ENCODE data around the gene VPS36.
"Not testable (repeated sequence)": the region's sequence is repeated elsewhere in the genome, so short reads cannot be mapped to it uniquely, and the experiment has no call there.

VPS36 gene

GRCh38 chr13:52450012-52450792, at the start of gene VPS36:
VPS36 (minus strand) TSS chr13:52450634; CDS start chr13:52450594, 40 bp downstream.
- peak; percentile 88 for DNase-seq

- DNase-seq, result not testable (repeated sequence)
These were observed 47.5 kb upstream of the VPS36 start for GRCh38 chr13:52497979-52498378.

- not testable (repeated sequence) for DNase-seq
These were observed 43.8 kb upstream of the VPS36 start for GRCh38 chr13:52494241-52494640.

- not testable (repeated sequence) for DNase-seq
These were observed 40.6 kb upstream of the VPS36 start for GRCh38 chr13:52491015-52491414.

- DNase-seq, result not testable (repeated sequence)
These were observed 38.3 kb upstream of the VPS36 start for GRCh38 chr13:52488763-52489162.

- not testable (repeated sequence) for DNase-seq
These were observed 36.6 kb upstream of the VPS36 start for GRCh38 chr13:52487078-52487477.

- not testable (repeated sequence) for DNase-seq
These were observed 30.4 kb upstream of the VPS36 start for GRCh38 chr13:52480677-52481428.

GRCh38 chr13:52468487-52468886, 18.1 kb upstream of the VPS36 start:
- not testable (repeated sequence) for DNase-seq

GRCh38 chr13:52463526-52463925, 13.1 kb upstream of the VPS36 start:
- no peak for DNase-seq

GRCh38 chr13:52461265-52461664, 10.8 kb upstream of the VPS36 start:
- no peak for DNase-seq

- DNase-seq, result no peak
These were observed 9.2 kb upstream of the VPS36 start for GRCh38 chr13:52459668-52460067.

GRCh38 chr13:52455677-52456041, 5.2 kb upstream of the VPS36 start:
- DNase-seq, result peak; percentile 44

- peak; percentile 84 for DNase-seq
These were observed 4.6 kb upstream of the VPS36 start, which contains the start of gene CKAP2 for GRCh38 chr13:52454820-52455676. CKAP2 (plus strand) TSS chr13:52455478; CDS start chr13:52455557, 79 bp downstream.

- DNase-seq, result no peak
These were observed 4.0 kb upstream of the VPS36 start for GRCh38 chr13:52454459-52454819.

- DNase-seq, result no peak
These were observed 2.0 kb upstream of the VPS36 start for GRCh38 chr13:52452470-52452869.

- DNase-seq, result no peak
These were observed 836 bp upstream of the VPS36 start for GRCh38 chr13:52451135-52451804.

- no peak for DNase-seq
These were observed 321 bp upstream of the VPS36 start for GRCh38 chr13:52450793-52451116.

- DNase-seq, result no peak
These were observed 963 bp downstream of the VPS36 start for GRCh38 chr13:52449331-52450011.

GRCh38 chr13:52447815-52448552, 2.5 kb downstream of the VPS36 start:
- DNase-seq, result no peak

GRCh38 chr13:52447354-52447753, 3.1 kb downstream of the VPS36 start:
- no peak for DNase-seq

GRCh38 chr13:52446265-52446664, 4.2 kb downstream of the VPS36 start:
- no peak for DNase-seq

Measured in NCI-H1694 treated with DMSO at 0.1 percent for 48 hours (cell line).